Measurements from ENCODE around the gene NONO.
"Not testable (repeated sequence)": the region's sequence is repeated elsewhere in the genome, so short reads cannot be mapped to it uniquely, and the experiment has no call there.

NONO gene

GRCh38 chrX:71283403-71284143, at the start of gene NONO:
Gene NONO (plus strand): TSS chrX:71283635. CDS start chrX:71290638, 7,003 bp downstream.
- peak; percentile 90 for DNase-seq

- no peak for DNase-seq
These were observed 48.0 kb upstream of the NONO start for GRCh38 chrX:71235482-71235881.

GRCh38 chrX:71236836-71237235, 46.6 kb upstream of the NONO start:
- no peak for DNase-seq

GRCh38 chrX:71239781-71240180, 43.7 kb upstream of the NONO start:
- no peak for DNase-seq

- no peak for DNase-seq
These were observed 42.1 kb upstream of the NONO start for GRCh38 chrX:71241301-71241700.

GRCh38 chrX:71244359-71245128, 38.9 kb upstream of the NONO start:
- no peak for DNase-seq

- no peak for DNase-seq
These were observed 38.3 kb upstream of the NONO start for GRCh38 chrX:71245159-71245558.

GRCh38 chrX:71250841-71251240, 32.6 kb upstream of the NONO start:
- DNase-seq, result no peak

GRCh38 chrX:71251466-71251973, 31.9 kb upstream of the NONO start:
- no peak for DNase-seq

GRCh38 chrX:71252221-71252620, 31.2 kb upstream of the NONO start:
- DNase-seq, result no peak

GRCh38 chrX:71253253-71254091, 30.0 kb upstream of the NONO start:
- no peak for DNase-seq

GRCh38 chrX:71254092-71254963, 29.1 kb upstream of the NONO start, which contains the start of gene ZMYM3:
Gene ZMYM3 (minus strand): TSS chrX:71254140. CDS start chrX:71253255, 885 bp downstream.
- peak; percentile 7 for DNase-seq

- no peak for DNase-seq
These were observed 27.4 kb upstream of the NONO start for GRCh38 chrX:71256051-71256450.

GRCh38 chrX:71256856-71257255, 26.6 kb upstream of the NONO start:
- DNase-seq, result no peak

- not testable (repeated sequence) for DNase-seq
These were observed 14.8 kb upstream of the NONO start for GRCh38 chrX:71268624-71269023.

- DNase-seq, result no peak
These were observed 13.5 kb upstream of the NONO start for GRCh38 chrX:71269801-71270395.

GRCh38 chrX:71272313-71272712, 11.1 kb upstream of the NONO start:
- not testable (repeated sequence) for DNase-seq

GRCh38 chrX:71281300-71281699, 2.1 kb upstream of the NONO start:
- not testable (repeated sequence) for DNase-seq

GRCh38 chrX:71282514-71283402, 677 bp upstream of the NONO start:
- no peak for DNase-seq

GRCh38 chrX:71285929-71286328, 2.5 kb downstream of the NONO start:
- DNase-seq, result no peak
